ENCODE data around the gene GPRC5B.

The GPRC5B gene

GRCh38 chr16:19809121-19809635, 75.5 kb downstream of the GPRC5B start:
- no peak for DNase-seq

GRCh38 chr16:19808061-19808641, 76.5 kb downstream of the GPRC5B start:
- no peak for DNase-seq

Measured in SHP77 (cell line).